Breast epithelium (tissue), 3 donors: ENCODE results near the gene EEPD1.

ENCODE experiments used
- POLR2A ChIP-seq: fragments of 450-650 bp; IDR thresholded peaks from one replicate; pipeline ENCODE4 v1.6.1; 2016; ENCODE audit warnings: antibody characterized with exemption, mild to moderate bottlenecking, moderate library complexity
- POLR2AphosphoS5 ChIP-seq, 3 donors: sonication (generic); formaldehyde crosslinking; IDR thresholded peaks; one replicate each; pipeline ENCODE4 v1.6.1; 2017; ENCODE audit warnings: antibody characterized with exemption in 3 of 3
- TF ChIP-seq, protein P1 (sequence below), 3 donors: fragments of 450-650 bp; IDR thresholded peaks; one replicate each; pipeline ENCODE4 v1.5.1; 2016 to 2017; ENCODE audit warnings: antibody characterized with exemption in 3 of 3, mild to moderate bottlenecking in 3 of 3, moderate library complexity in 3 of 3

GRCh38 chr7:36238138-36238537, 85.1 kb downstream of the EEPD1 start:
- TF ChIP-seq, protein P1, sequence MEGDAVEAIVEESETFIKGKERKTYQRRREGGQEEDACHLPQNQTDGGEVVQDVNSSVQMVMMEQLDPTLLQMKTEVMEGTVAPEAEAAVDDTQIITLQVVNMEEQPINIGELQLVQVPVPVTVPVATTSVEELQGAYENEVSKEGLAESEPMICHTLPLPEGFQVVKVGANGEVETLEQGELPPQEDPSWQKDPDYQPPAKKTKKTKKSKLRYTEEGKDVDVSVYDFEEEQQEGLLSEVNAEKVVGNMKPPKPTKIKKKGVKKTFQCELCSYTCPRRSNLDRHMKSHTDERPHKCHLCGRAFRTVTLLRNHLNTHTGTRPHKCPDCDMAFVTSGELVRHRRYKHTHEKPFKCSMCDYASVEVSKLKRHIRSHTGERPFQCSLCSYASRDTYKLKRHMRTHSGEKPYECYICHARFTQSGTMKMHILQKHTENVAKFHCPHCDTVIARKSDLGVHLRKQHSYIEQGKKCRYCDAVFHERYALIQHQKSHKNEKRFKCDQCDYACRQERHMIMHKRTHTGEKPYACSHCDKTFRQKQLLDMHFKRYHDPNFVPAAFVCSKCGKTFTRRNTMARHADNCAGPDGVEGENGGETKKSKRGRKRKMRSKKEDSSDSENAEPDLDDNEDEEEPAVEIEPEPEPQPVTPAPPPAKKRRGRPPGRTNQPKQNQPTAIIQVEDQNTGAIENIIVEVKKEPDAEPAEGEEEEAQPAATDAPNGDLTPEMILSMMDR (IDR thresholded peaks at IDR 0.05): no peak
- TF ChIP-seq POLR2A (no peak), POLR2AphosphoS5 (IDR thresholded peaks at IDR 0.05) (no peak)
